Stimulated activated CD4-positive, alpha-beta T cell treated with anti-CD3 and anti-CD28 coated beads, Interleukin-15, amount 100 ng/mL, for 48 hours (primary cell): ENCODE data around the gene AKAP12.

ENCODE experiments used
- DNase-seq, 2 donors: peaks; one replicate each; pipeline ENCODE4 v3.0.0-alpha.2; 2020; ENCODE audit warnings: low read depth in 2 of 2

AKAP12 gene

DNA sequence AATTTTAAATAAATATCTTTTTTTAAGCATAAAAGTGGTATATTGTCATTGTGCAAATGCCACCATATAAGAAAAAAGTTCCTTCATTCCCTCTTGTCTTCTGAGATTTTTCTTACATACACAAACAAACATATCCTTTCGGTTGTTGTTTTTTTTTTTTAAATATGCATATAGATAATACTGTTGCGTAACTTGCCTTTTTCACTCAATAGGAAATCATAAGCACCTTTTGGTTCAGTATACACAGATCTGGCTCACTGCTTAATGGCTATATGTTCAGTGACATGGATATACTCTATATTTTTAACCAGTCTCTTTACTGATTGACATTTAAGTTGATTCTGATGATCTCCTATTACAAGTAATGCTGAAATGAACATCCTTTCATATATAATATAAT lies 40.1 kb downstream of the AKAP12 start:
- no peak for DNase-seq

DNA sequence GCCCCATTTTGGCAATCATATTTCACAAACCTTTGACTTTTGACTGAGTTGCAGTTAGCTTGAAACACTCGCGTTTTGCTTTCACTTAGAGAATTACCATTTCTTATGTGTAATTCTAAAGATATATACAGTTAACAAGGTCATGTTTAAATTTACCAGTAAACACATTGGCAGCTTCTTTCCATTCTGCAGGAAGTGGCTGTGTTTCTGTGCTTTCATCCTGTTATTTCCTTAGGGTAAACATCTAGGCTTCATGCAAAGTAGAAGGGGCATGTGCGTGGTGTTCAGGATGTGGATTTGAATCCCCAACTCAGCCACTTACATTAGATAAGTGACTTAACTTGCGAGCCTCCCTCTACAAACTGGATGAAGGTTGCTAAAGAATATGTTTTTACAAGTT lies 41.1 kb downstream of the AKAP12 start:
- no peak for DNase-seq

DNA sequence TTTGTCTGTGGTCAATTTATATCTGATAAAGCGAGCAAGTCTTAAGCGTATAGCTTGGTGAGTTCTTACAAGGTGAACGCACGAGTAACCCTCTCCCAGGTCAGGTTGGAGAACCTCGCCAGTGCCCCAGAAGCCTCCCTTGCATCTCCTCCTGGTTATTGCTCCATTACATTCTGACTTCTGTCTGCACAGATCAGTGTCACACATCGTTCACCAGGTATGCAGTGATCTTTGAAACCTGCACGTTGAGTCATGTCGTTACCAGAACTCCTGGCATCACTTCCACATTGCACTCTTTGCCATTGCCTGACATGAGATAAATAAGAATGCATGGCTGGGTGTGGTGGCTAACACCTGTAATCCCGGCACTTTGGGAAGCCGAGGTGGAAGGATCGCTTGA lies 44.2 kb downstream of the AKAP12 start:
- no peak for DNase-seq

DNA sequence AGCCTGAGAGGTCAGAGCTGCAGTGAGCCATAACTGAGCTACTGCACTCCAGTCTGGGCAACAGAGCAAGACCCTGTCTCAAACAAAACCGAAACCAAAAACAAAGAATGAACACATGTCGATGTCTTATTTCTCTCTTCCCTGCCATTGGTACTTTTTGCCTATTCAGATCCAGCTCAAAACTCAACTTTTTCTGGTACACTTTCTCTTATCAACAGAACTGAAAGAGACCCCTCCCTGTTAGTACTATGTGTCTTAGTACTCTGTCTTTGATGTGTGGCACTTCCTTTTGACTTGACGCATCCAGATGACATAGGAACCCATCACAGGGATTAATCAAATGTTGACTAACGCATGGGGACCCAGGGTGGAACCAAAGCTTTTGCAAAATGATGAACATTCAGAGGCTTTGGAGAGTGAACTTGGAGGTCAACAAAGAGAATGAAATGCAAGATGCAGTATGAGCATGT lies 44.8 kb downstream of the AKAP12 start:
- DNase-seq: no peak

DNA sequence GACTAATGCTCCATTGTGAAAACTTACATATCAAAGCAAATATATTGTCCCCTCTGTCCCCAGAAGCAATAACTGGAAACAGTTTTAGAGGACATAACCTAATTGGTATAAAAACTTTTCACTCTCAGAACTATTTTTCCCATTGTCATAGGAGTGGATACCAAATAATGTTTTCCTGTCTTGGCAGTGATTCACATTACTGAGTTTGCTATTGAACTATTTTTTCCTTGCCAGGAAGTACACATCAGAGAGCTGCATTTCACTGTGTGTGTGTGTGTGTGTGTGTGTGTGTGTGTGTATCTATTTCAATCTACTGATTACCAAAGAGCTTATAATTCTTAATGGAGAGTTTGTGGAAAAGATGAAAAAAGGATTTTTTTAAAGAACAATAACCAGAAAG lies 45.4 kb downstream of the AKAP12 start:
- no peak for DNase-seq

DNA sequence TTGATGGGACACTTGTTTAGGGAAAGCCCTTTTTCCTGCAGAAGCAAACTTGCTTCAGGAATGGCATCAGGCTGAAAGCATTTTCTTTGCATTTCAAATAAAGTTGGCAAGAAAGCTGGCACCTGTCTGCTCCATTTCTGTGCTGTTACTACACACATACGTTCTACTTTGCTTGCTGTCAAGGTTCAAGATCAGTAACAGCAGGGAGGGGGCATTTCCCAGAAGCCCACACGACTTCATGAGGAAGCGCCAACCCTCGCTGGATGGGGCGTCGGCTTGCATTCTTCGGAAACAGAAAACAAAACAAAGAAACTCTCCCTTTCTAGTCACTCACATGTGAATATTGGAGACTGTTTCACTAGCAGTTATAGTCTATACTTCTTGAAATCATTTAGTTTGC lies 46.4 kb downstream of the AKAP12 start:
- DNase-seq: no peak

DNA sequence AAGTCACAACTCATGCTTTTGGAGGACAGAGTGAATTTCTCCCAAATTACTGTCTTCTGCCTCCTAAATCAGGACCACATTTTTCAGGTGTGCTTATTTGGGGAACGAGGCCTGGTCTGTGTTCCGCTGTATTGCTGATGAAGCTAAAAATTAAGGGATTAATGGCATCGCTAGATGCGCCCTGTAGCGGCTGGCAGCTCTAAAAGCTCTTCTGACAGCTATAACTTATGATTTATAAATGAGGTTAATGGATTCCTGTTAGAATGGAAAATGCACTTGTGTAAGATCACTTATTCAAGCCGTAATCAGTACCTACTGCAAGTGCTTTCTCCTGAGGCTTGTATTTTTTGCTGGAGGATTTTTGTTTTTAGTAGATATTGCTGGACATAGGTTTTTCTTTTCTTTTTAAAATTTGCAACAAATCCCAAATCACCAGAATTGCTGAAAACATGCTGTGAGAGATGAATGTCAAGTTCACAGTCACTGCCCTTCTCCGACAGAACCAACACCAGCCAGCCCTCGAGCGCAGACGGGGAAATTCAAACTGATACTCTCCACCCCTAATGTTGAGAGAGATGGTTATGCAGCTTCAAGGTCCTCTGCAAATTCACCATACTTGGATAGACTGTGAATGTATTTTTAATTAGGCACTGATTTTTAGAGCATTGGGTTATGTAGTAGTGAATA lies 49.1 kb downstream of the AKAP12 start:
- DNase-seq: no peak

DNA sequence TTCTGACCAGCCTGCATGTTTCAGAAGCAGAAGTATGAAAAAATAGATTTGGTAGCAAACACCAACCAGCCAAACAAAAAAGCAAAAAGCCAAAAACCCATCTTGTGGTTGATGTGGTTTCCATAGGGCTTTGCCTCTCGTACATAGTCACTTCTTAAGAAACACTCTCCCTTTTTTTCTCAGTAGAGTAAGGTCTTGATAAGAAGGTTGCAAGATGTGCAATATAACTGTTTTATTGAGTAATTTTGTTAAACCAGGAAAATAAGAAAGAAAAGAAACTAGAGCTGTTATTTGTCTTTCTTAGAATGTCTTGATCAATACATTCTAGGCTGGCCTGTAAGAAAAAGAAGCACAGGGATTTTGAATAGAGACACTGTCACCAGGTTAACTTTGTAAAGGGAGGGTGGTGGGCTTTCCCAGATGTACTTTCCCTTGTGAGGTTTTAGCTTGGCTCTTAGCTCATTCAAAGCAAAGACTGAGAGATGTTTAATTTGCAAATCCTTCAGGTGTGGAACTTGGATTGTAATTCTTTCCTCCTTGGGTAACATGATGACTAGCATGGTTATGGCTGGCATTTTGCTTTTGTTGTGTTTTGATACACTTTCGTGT lies 49.7 kb downstream of the AKAP12 start:
- no peak for DNase-seq

DNA sequence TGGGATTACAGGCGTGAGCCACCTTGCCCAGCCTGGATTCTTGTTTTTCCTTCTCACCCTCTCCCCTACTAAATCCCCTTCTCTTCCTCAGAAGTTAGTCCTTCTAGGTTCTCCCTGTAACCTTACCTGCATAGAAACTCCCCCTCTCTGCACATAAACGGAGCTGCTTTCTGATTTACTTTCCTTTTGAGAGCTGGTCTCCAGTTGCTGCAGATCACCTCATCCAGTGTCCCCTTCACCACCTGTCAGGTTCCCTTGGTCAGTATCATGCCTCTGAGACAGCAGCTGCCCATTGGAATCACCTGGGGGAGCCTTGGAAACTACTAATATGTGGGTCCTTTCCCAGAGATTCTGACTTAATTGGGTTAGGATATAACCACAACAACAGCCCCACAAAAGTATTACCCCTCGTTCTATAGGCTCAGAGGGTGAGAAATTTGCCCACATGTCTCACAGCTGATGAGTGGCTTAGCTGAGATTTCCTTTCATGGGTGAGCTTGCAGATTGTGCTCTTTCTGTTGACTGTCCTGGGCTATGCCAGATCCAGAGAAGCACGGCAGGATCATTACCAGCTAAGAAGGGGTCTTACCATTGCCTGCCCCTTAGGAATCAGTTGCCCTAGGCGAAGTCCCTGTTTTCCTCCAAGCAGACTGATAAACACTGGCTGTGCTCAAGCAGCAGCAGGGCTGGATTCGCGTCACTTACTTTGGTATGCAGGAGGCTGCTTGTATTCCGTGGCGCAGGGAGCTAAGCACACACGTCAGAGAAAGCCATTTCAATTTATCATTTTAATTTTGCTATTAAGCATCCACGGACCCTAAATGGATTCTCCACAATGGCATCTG lies 51.3 kb downstream of the AKAP12 start:
- no peak for DNase-seq

DNA sequence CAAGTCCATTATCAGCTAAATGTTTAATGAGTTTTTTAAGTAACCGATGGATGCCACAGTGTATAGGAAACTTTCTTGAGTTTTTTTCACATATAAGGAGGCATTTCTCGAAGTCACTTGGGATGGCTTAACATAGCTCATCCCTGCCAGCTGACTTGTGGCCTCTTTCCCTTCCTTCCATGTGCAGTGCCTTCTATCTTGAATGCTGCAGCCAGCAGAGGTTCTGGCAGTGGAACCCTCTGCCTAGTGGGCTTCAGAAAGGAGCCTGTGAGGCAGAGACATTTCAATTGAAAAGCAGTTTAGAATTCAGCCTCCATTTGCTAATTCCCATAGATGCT lies 51.9 kb downstream of the AKAP12 start:
- no peak for DNase-seq

DNA sequence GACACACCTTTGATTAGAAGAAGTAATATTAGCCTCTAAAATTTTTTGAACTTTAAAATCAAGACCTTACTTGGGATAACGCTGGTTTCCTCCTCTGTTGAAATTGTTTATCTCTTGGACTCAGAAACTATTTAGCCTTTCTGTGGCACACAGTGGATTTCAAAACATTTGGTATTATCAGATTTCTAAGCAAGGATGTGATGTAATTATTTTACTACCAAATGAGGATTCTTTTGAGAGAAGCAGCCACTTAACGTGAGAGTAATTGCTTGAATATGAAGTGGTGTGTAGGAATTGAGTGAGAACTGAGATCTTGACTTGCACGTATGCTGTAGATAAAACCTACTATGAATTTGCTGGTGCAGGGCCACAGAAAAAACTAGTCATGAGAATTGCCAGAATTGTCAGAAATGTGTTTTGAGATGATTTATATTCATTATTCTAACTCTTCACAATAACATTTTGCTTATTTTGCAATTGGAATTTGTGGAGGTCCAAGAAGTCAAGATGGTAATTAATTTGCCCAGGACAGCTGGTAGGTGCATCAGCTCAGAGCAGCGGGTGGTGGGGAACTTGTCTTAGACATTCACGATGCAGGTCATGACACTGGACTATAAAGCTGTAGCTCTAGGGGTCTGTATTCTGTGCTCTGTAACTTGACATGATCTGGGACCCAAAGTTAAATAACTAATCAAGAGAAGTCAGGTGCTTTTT lies 53.4 kb downstream of the AKAP12 start:
- DNase-seq: no peak

DNA sequence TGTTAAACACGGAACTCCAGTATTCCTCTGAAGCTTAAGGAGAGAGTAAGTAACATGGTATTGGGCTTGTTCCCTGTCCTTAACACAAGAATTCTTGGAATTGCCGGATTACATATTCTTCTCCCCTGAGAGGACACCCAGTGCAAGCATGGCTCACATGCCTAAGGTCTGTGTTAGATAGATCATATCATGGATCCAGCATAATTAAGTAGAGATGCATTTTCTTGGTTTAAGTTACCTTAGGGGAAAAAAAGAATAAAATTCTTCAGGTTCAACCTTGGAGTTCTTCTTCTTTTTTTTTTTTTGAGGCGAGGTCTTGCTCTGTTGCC lies 53.9 kb downstream of the AKAP12 start:
- no peak for DNase-seq

DNA sequence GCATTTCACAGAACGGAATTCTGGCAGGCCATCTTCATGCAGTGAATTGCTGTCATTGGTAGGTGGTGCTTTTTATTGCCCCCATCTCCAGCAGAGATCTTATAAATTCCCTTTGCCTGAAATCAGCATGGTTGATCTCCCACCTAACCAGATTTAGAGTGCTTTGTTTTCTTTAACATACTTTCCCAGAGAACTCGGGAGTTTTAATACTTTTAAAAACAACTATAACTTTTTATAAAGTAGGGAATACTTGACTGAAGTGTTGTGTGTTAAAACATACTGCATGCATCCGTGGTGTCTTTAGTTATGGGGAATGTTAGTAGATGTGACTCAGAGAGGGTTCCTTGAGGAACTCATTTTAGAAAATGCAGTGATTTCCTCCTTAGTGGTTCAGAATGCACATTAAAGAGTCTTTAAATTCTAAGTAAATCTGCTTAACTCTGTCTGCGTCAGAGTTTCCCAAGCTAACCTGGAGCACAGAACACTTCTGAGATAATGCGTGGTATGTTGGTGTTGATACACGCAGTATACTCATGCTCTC lies 54.9 kb downstream of the AKAP12 start:
- no peak for DNase-seq

DNA sequence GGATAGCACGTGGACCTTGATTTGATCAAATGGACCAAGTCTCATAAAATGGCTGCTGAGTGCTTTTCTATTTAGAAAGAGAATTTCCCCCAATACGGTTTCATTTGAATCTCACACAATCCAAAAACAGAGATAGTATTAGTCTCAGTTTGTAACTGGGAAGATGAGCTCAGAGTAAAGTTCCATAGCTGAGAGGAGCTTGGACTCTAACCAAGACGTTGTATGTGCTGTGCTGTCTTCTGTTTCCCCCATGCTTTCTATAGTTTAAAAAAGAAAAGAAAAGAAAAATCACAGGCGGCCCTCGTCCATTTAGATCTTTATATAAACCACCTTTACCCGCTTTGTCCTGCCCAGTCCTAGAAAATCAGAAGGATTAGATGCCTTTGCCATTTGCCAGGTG lies 58.1 kb downstream of the AKAP12 start:
- DNase-seq: no peak

DNA sequence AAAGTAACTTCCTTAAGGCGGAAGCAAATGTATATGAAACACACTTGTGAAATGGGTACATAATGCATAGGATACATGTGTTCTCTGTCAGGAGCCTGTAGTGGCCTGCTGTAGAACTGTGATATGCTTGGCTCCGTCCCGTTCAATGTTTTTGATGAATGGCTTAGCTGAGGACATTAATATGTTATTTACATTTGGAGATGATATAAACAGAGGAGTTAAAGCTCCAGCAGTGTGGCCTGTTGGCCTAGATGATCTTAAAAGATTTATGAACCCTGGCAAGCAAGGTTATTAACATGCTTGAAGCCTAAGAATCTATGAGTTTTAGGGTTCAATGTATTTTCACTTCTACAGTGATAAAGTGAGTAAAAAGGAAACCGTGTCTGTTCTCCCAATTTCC lies 59.2 kb downstream of the AKAP12 start:
- DNase-seq: no peak

DNA sequence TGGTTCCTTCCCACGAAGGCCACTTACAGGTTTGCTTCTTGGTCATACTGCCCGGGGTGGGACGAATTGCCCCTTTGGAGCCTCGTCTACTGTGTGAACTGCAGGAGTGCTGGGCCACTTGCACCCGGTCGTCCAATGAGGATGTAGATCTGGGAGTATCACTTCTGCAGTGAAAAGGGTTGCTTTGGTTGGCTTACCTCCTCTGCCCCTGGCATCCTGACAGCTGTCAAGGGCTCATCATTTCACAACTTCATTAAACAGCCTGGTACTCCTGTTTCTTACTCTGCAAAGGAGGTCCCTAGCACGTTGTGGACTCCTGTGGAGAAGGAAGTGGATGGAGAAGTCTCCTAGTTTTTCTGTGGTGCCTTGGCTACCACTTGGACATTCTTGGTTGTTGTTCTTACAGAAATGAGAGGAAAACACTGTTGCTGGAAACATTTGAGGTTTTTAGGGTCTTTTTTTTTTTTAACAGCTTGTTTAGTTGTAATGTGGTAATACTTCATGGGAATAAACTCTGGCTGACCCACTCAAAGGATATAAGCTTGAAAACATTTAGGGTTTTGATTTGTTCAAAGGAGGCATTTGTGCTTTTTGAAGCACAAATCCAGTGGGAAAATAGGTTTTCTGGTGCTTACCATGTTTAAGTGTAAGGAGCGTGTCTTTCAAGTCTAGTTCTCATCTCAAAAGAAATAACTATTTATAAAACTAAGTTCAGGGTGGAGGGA lies 60.7 kb downstream of the AKAP12 start:
- DNase-seq: no peak

DNA sequence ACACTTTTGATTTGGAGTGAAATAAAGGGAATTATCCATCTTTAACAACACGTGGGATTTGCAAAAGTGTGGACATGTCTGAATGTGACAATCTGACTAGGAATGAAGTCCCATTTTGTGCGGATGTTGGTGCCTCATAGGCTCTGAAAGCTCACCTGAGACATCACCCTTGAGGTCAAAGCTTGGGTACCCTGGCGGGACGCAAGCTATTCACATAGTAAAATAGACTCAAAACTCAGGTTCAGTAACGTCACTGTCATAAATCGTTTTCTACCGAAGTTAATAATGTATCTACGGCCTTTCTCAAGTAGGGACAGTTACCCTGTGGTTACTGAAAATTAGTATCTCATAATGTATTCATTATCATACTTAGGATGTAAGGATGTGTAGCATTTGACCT lies 61.8 kb downstream of the AKAP12 start:
- DNase-seq: no peak

DNA sequence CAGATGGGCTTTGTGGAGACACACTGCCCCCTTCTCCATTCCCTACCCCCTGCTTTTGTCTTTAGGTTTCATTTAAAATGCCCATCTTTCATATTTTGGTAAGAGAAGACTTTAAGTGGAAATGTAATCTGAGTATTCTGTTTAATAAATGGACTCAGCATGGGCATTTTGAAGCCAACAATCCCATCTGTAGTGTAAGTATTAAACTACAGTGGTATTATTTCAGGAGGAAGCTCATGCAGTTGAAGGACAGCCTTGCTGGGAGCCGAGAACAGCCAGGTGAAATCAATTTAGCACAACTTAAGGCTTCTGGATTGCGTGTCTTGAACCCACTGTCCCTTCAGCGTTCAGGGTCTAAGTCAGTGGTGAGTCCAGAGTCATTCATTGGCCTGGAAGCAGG lies 63.5 kb downstream of the AKAP12 start:
- DNase-seq: no peak

DNA sequence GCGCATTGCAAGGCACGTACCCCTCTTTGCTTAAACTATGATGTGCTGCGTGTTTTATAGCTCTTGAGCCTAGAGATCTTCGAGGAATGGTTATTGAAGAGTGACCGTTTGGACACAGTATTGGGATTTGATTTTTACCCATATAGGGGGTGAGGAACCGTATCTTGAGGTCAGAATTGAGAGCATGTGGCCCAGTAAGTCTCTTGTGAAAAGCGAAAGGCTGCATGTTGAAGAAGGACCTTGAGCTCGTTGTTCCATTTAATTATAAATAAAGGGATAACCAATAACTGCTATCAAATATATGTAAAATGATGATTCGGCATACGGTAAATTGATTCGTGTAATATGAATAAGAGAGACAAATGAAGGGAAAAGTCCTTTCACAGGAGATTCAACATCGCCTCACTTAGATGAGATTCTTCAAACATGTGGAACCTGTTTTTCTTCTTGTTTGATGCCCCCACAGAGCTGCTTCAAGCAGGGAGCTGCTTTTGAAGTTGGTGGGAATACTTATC lies 66.6 kb downstream of the AKAP12 start:
- no peak for DNase-seq

DNA sequence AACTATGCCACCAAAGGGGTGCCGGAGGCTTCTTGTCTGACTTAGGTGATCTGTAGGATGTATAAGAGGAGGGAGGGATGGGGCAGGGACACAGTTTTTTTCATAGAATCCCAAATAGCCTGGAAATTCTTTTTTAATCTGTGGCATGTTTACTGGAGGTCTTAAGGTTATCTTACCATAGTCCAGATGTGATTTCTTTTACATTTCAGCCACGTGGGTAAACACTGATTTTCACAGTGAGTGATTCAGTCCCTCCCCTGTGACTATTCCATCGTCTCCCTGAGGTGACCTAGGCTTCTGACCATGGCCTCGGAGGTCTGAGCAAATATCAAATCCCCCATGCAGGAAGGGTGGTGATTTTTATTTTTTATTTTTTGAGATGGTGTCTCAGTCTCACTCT lies 67.7 kb downstream of the AKAP12 start:
- no peak for DNase-seq

DNA sequence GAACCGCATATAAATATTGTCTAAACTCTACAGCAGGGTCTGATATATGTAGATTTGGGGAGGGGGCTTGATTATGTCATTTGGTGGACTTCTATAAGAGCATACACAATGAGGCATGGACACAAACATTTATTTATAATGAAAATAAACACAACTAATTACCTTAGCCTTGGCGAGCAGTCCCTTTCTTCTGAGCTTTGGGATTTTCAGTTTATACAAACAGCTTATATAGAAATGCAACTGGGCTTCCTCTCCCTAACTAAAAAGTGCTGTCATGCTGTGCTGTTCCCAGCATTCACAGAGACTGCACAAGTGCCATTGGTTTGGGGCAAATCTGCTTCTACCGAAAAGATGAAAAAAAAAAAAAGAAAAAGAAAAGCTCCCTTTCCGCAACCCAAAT lies 69.9 kb downstream of the AKAP12 start:
- DNase-seq: no peak
